Islet of Langerhans (tissue), 1 donor: ENCODE data around the gene CFAP251.

Experiments
- FAIRE-seq: peaks from one replicate; lab custom pipeline; 2011; peaks lifted over from hg19 to GRCh38; lab: Jason Lieb, UNC

The CFAP251 gene

DNA sequence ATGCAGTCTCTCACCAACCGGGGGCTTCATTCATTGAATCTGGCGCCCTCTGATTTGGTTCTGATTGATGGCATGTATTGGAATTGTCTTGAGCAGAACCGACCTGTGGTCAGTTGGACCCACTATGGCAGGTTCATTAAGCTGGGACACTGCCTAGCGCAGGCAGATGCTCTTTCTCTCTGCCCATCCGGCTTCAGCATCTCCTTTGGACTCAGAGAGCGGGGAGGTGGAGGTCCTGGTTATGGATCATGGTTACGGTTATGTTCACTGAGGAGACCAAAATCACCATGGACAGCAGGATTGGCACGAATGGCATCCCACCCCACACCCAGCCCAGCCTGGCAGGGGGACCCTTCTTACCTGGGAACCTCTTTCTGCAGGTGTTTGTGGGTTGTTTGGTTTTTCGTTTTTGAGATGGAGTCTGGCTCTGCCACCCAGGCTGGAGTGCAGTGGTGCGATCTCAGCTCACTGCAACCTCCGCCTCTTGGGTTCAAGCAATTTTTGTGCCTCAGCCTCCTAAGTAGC, 86.9 kb downstream of the CFAP251 start:
- no peak for FAIRE-seq

DNA sequence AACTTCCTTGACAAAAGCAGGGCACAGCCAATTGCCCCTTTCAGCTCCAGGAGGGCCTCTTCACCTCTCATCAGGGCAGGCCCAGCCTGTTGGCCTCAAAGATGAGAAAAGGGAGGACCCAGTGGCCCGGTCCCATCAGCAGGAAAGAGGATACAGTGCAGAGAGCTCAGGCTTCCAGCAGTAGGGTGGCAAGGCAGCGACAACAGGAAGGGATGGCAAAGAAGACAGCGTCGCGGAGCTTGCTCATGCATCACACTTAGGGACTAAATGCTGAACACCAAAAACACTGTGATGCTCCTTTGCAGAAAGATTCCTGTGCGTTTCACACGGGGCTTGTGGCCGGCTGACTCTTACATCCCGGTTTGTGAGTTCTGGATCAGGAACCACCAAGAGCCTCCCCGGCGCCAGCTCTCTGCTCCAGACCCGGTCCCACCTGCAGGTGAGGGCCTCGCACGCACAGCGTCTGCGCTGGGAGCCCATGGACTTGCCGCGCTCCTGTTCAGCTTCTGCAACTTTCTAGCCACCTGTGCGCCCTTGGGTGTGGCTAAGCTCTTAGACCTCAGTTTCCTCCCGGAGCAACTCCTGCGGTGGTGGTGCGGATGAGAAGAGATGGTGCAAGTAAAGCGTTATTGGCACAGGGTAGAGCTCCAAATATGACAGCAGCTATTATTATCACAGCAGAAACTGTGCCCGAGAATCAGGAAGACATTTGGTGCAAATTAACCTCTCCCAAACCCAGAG, 88.0 kb downstream of the CFAP251 start:
- no peak for FAIRE-seq

DNA sequence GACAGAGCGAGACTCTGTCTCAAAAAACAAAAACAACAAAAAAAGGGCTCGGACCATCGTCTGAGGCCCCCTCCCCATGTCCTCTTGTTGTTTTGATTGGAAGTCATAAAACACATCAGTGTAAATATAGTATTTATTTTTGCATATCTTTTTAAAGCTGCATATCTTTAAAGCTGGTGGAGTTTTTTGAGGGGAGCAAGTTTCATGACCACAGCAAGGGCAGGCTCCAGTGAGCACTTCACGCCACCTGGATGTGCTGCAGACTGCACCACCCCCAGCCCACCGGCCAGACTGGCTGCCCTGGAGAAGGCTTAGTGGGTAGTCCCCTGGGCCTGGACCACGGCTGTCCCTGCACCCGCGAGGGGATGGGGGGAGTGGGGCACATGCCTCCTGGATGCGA, 91.3 kb downstream of the CFAP251 start:
- FAIRE-seq: no peak

GRCh38 chr12:122012184-122012583, 93.8 kb downstream of the CFAP251 start:
- no peak for FAIRE-seq

GRCh38 chr12:122013136-122013535, 94.7 kb downstream of the CFAP251 start:
- no peak for FAIRE-seq

DNA sequence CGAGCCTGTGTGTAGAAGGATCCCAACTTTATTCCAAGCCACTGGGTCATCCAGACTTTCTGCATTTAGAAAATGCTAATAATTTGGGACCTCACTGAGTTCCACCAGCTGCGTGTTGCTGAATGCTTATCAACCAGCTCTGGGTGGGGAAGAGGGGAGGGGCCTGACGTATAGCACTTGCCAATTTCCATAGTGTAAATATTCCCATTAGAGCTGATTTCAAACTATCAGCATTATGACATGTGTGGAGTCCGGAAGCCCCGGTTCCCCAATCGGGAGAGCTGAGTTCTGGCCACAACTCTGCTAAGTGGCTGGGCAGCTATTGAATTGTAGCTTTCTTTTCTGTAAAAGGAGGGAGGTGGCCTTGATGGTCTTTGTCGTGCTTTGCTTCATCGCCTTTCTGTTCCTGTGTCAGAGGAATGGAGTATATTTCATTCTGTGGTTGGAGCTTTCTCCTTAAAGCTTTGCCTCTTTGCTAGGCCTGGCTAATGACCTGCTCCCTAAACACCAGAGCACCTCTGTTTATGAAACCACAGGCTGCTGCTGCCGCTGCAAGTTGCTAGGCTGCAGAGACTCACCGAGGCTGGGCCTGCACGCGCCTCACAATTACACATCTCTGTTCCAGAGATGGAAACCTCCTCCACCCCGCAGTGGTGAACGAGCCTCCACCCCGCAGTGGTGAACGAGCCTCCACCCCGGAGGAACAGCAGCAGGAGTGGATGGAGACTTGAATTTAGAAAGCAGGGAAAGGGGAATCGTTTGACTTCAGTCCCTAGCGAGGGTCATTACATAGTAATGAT, 95.6 kb downstream of the CFAP251 start:
- FAIRE-seq: no peak

DNA sequence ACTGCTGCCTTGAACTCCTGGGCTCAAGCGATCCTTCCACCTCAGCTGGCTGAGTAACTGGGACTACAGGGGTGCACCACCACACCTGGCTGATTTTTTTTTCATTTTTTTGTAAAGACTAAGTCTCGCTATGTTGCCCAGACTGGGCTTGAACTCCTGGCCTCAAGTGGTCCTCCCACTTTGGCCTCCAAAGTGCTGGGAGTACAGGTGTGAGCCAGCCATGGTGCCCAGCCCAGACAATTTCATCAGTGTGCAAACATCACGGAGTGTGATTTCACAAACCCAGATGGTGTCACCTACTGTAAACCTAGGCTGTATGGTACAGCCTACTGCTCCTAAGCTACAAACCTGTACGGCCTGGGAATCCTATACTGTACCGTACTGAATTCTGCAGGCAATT, 96.4 kb downstream of the CFAP251 start:
- no peak for FAIRE-seq

DNA sequence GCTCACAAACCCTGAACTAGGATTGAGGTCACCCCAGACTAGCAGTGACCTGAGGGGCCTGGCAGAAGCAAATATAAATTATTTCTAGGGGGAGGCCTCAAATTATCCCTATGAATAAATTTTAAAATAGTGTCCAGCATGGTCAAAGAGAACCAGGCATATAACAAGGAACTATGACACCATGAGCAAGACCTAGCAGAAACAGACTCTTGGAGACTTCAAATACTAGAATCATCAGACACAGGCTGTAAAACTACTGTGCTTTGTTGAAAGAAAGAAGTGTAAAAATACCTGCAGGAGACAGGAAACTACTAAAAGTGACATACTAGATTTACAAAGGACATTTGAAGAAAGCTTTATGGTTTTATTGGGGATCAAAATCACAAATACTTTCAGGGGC, 100.1 kb downstream of the CFAP251 start:
- no peak for FAIRE-seq

DNA sequence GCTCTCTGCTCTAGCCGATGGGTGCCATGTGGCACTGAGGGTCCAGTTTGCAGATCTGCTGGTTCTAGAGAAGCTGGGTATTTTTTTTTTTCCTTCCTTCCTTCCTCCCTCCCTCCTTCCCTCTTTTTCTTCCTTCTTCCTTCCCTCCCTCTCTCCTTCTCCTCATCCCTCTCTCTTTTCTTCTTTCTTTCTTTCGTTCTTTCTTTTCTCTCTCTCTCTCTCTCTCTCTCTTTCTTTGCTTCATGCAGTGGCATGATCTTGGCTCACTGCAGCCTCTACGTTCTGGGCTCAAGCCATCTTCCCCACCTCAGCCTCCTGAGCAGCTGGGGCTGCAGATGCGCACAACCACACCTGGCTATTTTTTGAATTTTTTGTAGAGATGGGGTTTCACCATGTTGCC, 100.5 kb downstream of the CFAP251 start:
- FAIRE-seq: no peak

- no peak for FAIRE-seq
Observed at GRCh38 chr12:122020795-122021192, 102.4 kb downstream of the CFAP251 start.

DNA sequence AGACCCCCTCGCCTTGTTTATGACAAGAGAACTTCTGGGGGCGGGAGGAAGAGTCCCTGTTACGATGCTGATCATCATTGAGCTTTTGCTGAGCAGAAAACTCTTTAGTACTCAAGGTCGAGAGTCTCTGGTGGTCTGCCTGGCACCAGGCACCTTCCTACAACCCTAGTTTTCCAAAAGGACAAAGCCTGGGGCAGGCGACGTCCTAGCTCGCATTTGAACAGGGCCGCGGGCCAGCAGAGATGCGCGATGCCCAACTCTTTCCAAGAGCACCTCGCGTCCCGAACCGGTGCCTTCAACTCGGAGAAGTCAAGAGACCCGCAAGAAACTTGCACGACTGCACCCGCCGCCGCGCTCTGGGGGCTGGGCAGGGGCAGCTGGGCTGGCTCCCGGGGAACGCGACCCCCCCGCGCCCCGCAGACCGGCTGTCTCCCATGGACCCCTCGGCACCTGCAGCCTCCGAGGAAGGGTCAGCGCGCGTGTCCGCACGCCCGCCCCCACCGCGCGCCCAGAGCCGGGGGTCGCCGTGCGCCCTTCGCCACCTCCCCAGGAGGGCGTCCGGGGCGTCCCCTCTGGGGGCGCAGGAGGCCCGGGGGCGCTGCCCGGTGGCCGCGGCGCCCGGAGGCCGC, 102.9 kb downstream of the CFAP251 start:
- no peak for FAIRE-seq

DNA sequence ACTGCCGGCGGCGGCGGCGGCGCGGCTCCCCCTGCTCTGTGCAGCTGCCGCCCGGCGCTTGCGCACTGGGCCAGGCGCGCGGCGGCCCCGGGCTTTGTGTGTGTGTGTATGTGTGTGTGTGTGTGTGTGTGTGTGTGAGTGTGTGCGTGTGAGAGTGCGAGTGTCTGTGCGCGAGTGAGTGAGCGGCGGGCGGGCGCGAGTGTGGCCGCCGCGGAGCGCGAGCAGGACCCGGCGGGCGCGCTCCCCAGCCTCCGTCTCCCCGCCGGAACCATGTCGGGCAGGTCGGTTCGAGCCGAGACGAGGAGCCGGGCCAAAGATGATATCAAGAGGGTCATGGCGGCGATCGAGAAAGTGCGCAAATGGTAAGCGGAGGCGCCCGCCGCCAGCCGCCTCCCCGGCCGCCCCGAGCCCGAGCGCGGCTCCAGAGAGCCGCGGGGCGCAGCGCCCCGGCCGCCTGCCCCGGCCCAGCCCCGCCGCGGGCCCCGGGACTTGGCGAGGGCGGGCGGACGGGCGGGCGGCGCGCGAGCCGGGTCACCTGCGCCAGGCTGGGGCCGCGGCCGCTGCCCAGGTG, 103.5 kb downstream of the CFAP251 start, which contains the start of gene BCL7A:
TSS of gene BCL7A (plus strand) at position 63 of the 571 bp plus-strand sequence. CDS start at position 271, 208 bp downstream.
- no peak for FAIRE-seq

DNA sequence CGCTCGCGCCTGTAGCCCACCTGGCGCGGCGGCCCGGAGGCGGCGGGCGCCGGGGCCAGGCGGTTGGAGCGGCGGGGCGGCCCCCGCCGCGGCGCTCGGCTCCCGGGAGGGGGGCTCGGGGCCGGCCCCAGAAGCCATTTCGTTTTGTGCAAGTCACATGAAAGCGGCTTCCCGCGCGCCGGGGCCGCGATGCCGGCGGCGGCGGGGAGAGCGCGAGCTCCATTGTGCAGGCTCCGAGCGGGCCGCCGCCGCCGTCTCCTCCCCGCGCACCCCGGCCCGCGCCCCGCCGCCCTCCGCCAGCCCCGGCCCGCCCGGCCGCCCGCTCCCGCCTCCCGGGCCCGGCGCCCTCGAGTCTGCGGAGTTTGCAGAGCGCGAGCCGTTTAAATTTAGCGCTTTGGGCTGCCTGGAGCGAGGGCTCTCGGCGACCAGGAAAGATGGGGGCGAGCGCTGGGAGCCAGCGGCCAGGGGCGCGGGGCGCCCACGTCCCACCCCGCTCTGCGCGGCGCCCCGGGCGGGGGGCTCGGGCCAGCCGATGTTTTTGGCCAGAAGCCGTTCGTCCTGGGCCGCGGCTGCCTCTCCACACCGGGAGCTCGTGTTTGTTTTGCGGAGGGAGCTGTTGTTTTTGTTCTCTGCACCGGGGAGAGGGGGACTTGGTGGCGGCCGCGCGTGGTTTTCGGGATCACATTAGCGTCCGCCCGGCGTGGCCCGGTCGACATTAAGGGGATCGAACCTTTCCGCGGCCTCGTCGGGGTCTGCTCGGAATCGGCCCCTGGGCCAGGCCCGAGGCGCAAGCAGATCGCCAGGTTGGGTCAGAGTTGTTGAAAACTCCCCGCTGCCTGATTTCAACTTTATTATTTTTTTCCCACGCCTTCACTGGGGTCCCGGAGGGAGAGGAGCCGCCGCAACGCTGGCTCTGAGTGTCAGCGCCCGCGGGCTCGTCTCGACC, 104.3 kb downstream of the CFAP251 start:
- no peak for FAIRE-seq

- no peak for FAIRE-seq
Observed at GRCh38 chr12:122023339-122024131, 105.1 kb downstream of the CFAP251 start.

GRCh38 chr12:122024132-122024785, 105.9 kb downstream of the CFAP251 start:
- FAIRE-seq: no peak

DNA sequence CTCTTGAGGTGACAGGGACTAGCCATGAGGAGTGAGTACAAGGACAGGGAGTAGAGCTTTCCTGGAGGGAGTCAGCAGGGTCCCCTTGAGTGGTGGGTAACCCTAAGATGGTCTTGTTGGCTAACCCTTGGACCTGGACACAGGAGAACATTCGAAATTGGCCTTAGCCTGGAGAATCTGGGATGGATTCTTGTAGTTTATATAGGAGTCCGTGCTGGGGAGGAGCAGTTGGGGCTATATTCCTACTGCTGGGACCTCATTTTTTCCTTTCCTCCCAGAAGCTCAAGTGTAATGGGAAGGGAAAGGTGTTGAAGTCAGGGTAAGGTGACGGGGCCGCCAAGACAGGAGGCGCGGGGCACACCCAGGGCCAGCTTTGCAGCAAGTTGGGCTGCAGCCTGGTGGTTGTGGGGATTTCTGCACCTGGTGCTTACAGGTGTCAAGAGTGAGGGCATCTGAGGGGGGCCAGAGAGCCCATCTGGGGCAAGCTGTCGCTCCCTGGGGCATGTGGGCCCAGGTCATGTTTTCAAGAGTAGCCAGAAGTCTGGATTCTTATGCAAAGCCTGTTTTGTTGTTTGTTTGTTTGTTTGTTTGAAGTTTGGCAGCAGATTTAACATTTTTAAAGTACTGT, 108.4 kb downstream of the CFAP251 start:
- no peak for FAIRE-seq

- FAIRE-seq: no peak
Observed at GRCh38 chr12:122028165-122028904, 109.9 kb downstream of the CFAP251 start.

GRCh38 chr12:122028905-122029560, 110.6 kb downstream of the CFAP251 start:
- no peak for FAIRE-seq
